Measurements from ENCODE around the gene MAPRE2.

Gene MAPRE2

DNA sequence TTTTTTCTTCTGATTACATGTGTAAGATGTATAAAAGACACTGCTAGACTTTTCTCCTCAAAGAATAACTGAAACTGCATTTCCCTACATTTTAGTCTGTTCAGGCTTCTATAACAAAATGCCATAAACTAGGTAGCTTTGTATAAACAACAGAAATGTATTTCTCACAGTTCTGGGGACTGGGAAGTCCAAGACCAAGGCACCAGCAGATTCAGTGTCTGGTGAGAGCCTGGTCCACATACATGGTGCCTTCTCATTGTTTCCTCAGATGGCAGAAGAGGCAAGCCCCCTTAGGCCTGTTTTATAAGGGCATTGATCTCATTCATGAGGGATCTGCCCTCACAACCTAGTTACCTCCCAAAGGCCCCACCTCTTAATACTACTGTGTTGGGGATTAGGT, 71.5 kb downstream of the MAPRE2 start:
- TF ChIP-seq CEBPB (IDR thresholded peaks at IDR 0.05) (no peak), TEAD4 (IDR thresholded peaks at IDR 0.05) (no peak), TAF1 (IDR thresholded peaks at IDR 0.05; ENCODE audit: low read depth) (no peak), EP300 (IDR thresholded peaks at IDR 0.05; ENCODE audit: borderline replicate concordance) (no peak), NFIC (IDR thresholded peaks at IDR 0.05) (no peak)

DNA sequence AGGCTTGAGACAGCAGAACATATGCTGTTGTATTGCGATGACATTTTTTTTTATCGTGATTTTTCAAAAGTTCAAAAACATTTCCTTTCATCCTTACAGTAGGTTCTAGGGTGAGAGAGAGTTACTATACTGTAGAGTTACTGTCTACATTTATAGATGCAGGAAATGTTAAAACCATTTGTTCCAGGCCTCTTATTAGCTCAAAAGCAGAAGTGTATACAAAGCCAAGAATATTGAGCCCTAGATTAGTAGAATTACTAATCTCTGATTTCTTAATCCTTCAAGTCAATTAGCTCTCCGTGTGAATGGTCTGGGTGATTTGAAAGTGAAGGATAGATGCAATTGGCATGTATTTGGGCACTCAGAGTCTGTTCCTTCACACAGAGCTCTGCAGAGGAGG, 73.1 kb downstream of the MAPRE2 start:
- TF ChIP-seq EP300 (IDR thresholded peaks at IDR 0.05; ENCODE audit: borderline replicate concordance) (no peak), ZBTB7A (IDR thresholded peaks at IDR 0.05; ENCODE audit: low read depth) (no peak), TCF12 (IDR thresholded peaks at IDR 0.05; ENCODE audit: low read depth) (no peak), CREB1 (IDR thresholded peaks at IDR 0.05; ENCODE audit: low read depth) (no peak), YY1 (IDR thresholded peaks at IDR 0.05; ENCODE audit: low read depth) (no peak), TEAD4 (IDR thresholded peaks at IDR 0.05) (no peak), NFIC (IDR thresholded peaks at IDR 0.05) (no peak), RAD21 (IDR thresholded peaks at IDR 0.05; ENCODE audit: low read depth) (no peak), TAF1 (IDR thresholded peaks at IDR 0.05; ENCODE audit: low read depth) (no peak), EGR1 (IDR thresholded peaks at IDR 0.05) (no peak), CEBPB (IDR thresholded peaks at IDR 0.05) (no peak)
- TF ChIP-seq, protein P1, sequence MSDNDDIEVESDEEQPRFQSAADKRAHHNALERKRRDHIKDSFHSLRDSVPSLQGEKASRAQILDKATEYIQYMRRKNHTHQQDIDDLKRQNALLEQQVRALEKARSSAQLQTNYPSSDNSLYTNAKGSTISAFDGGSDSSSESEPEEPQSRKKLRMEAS (IDR thresholded peaks at IDR 0.05): no peak
- TF ChIP-seq, protein P2, sequence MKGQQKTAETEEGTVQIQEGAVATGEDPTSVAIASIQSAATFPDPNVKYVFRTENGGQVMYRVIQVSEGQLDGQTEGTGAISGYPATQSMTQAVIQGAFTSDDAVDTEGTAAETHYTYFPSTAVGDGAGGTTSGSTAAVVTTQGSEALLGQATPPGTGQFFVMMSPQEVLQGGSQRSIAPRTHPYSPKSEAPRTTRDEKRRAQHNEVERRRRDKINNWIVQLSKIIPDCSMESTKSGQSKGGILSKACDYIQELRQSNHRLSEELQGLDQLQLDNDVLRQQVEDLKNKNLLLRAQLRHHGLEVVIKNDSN (IDR thresholded peaks at IDR 0.05): no peak
- TF ChIP-seq, protein P3, sequence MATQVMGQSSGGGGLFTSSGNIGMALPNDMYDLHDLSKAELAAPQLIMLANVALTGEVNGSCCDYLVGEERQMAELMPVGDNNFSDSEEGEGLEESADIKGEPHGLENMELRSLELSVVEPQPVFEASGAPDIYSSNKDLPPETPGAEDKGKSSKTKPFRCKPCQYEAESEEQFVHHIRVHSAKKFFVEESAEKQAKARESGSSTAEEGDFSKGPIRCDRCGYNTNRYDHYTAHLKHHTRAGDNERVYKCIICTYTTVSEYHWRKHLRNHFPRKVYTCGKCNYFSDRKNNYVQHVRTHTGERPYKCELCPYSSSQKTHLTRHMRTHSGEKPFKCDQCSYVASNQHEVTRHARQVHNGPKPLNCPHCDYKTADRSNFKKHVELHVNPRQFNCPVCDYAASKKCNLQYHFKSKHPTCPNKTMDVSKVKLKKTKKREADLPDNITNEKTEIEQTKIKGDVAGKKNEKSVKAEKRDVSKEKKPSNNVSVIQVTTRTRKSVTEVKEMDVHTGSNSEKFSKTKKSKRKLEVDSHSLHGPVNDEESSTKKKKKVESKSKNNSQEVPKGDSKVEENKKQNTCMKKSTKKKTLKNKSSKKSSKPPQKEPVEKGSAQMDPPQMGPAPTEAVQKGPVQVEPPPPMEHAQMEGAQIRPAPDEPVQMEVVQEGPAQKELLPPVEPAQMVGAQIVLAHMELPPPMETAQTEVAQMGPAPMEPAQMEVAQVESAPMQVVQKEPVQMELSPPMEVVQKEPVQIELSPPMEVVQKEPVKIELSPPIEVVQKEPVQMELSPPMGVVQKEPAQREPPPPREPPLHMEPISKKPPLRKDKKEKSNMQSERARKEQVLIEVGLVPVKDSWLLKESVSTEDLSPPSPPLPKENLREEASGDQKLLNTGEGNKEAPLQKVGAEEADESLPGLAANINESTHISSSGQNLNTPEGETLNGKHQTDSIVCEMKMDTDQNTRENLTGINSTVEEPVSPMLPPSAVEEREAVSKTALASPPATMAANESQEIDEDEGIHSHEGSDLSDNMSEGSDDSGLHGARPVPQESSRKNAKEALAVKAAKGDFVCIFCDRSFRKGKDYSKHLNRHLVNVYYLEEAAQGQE (IDR thresholded peaks at IDR 0.05; ENCODE audit: low read depth): no peak

DNA sequence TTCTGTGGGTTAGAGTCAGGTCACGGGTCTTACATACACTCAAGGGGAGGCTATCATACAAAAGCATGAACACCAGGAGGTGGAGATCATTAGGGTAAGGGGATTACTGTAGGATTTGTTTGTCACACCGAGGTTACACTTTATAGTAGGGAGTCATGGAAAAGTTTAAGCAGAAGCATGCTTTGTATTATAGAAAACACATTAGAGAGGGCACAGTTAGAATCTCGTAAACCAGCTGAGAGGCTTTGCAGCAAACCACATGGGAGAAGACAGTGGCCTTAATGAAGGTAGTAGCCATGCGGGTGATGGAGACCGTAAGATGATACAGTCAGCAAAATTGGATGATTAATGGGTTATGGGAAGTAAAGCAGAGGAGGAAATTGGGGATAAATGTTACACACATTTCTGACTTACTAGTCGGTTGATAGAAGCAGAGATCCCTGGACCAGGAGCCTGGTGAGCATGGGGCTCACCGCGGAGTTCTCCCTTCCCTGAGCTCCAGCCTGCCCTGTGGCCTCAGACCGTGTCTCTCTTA, 75.6 kb downstream of the MAPRE2 start:
- TF ChIP-seq TEAD4 (IDR thresholded peaks at IDR 0.05) (no peak), EP300 (IDR thresholded peaks at IDR 0.05; ENCODE audit: borderline replicate concordance) (no peak), RAD21 (IDR thresholded peaks at IDR 0.05; ENCODE audit: low read depth) (no peak), CREB1 (IDR thresholded peaks at IDR 0.05; ENCODE audit: low read depth) (no peak), CEBPB (IDR thresholded peaks at IDR 0.05) (no peak), ZBTB7A (IDR thresholded peaks at IDR 0.05; ENCODE audit: low read depth) (no peak), TAF1 (IDR thresholded peaks at IDR 0.05; ENCODE audit: low read depth) (no peak), EGR1 (IDR thresholded peaks at IDR 0.05) (no peak), YY1 (IDR thresholded peaks at IDR 0.05; ENCODE audit: low read depth) (no peak), FOXM1 (IDR thresholded peaks at IDR 0.05; ENCODE audit: borderline replicate concordance, low read depth) (no peak), NFIC (IDR thresholded peaks at IDR 0.05) (no peak), TCF12 (IDR thresholded peaks at IDR 0.05; ENCODE audit: low read depth) (no peak)
- TF ChIP-seq, protein P1 (IDR thresholded peaks at IDR 0.05): no peak
- TF ChIP-seq, protein P3 (IDR thresholded peaks at IDR 0.05; ENCODE audit: low read depth): no peak

DNA sequence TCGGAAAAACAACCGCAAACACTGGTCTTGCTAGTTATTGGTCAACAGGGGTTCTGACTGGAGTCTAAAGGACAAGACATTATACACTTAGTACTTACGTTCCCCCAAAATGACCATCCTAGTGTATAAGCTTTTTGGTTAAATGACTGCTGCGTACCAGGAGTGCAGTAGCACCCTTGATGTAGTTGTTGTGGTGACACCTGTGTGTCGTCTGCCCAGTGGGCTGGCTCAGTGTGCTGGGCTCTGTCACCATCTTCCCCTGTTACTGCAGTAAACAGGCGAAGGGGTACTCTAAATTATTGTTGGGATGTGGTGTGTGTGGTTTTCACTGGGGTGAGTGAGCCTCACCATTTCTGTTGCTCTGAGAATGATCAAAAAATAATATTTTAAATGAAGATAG, 76.2 kb downstream of the MAPRE2 start:
- TF ChIP-seq, protein P3 (IDR thresholded peaks at IDR 0.05; ENCODE audit: low read depth): no peak
- TF ChIP-seq NFIC (IDR thresholded peaks at IDR 0.05) (no peak), YY1 (IDR thresholded peaks at IDR 0.05; ENCODE audit: low read depth) (no peak)

DNA sequence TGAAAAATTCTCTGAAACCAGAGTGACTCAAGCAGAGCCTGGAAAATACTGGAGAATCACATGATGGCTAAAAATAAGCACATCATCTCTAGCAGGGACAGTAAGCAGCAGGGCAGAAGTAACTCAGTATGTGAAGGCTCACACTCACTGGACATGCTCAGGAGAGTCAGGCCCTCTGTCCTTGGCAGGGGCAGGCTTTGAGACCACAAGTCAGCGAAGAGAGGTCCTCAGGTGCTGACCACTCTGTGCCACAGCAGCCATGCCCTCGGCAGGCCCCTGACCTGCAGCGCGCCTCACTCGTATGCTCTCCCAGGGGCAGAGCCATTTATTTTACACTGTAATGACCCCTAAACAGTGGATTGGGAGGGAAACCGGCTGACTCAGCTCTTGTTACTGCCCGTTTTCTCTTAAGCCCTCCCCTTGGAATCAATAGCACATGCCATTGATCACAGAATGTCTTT, 76.8 kb downstream of the MAPRE2 start:
- TF ChIP-seq, protein P3 (IDR thresholded peaks at IDR 0.05; ENCODE audit: low read depth): no peak
- TF ChIP-seq TEAD4 (IDR thresholded peaks at IDR 0.05) (no peak), NFIC (IDR thresholded peaks at IDR 0.05) (no peak), CREB1 (IDR thresholded peaks at IDR 0.05; ENCODE audit: low read depth) (no peak)
